Uterus (tissue), 4 donors: ENCODE measurements around the gene DNAH8. TPM values are rescaled to one million over a fixed set of nuclear protein-coding genes. Genes with fewer than 3 reads are reported as not detected.

ENCODE experiments used
- DNase-seq, 2 donors: peaks; one replicate each; pipeline ENCODE4 v3.0.0-alpha.2; 2019 to 2020
- H3K27ac ChIP-seq, 2 donors: fragments of 200-600 bp; sonication (generic); 1 replicate in 1 of 2; 2 replicates in 1 of 2; pipeline ENCODE4 v1.5.1; 2016 to 2018
- H3K27me3 ChIP-seq, 2 donors: fragments of 200-600 bp; sonication (generic); one replicate each; pipeline ENCODE4 v1.5.1; 2018 to 2019; ENCODE audit warnings: control low read depth in 1 of 2
- H3K36me3 ChIP-seq, 2 donors: fragments of 200-600 bp; sonication (generic); one replicate each; pipeline ENCODE4 v1.5.1; 2019; ENCODE audit warnings: control low read depth in 1 of 2
- H3K4me1 ChIP-seq, 2 donors: fragments of 200-600 bp; sonication (generic); one replicate each; pipeline ENCODE4 v1.5.1; 2018 to 2019; ENCODE audit warnings: control low read depth in 1 of 2
- H3K4me3 ChIP-seq, 2 donors: fragments of 200-600 bp; sonication (generic); 1 replicate in 1 of 2; 2 replicates in 1 of 2; pipeline ENCODE4 v1.5.1; 2018 to 2019; ENCODE audit warnings: mild to moderate bottlenecking in 1 of 2
- H3K9me3 ChIP-seq, 2 donors: fragments of 200-600 bp; sonication (generic); one replicate each; pipeline ENCODE4 v1.5.1; 2019; ENCODE audit warnings: control low read depth in 1 of 2
- CTCF ChIP-seq, 4 experiments: fragments of 200-600 bp in 2 of 4; fragments of 450-650 bp in 2 of 4; sonication (generic) in 2 of 4; IDR thresholded peaks; one replicate each; pipeline ENCODE4 v1.5.1; 2016 to 2019; ENCODE audit warnings: antibody characterized with exemption in 4 of 4, mild to moderate bottlenecking in 2 of 4, moderate library complexity in 1 of 4
- POLR2A ChIP-seq, 2 donors: fragments of 450-650 bp; IDR thresholded peaks; one replicate each; pipeline ENCODE4 v1.6.1; 2016; ENCODE audit warnings: antibody characterized with exemption in 2 of 2, mild to moderate bottlenecking in 1 of 2, moderate library complexity in 1 of 2
- intact Hi-C: fragments of 100-400 bp; cut with DNase I; formaldehyde crosslinking; loops from one replicate; pipeline ENCODE4 v1.15.1; 2023; ENCODE audit warnings: low total_unique reads
- total RNA-seq, 4 donors: library from RNA; depleted of rRNA in 3 of 4; stranded (reverse); fragments of >200 nt in 3 of 4; gene quantifications; one replicate each; pipeline versions ENCODE4 v1.1.0 to v1.2.4, GENCODE V29; 2014 to 2023
- donor health status: DM: yes; HTN: yes; CAD: no.

DNAH8 gene
- total RNA-seq, 4 donors from 2014 or later: 0.03 to 0.69 TPM; not detected in 2

GRCh38 chr6:39020136-39020535 is 305.0 kb downstream of the DNAH8 start:
- DNase-seq: no peak
- intact Hi-C loops: no loop called here

GRCh38 chr6:39021041-39021440 is 305.9 kb downstream of the DNAH8 start:
- Histone ChIP-seq H3K27ac (no peak overlapping the region), H3K4me3 (no peak overlapping the region), H3K36me3 (no peaks in the 10 kb centered on the region), H3K9me3 (no peaks in the 10 kb centered on the region), H3K27me3 (no peaks in the 10 kb centered on the region), H3K4me1 (no peaks in the 10 kb centered on the region)
- TF ChIP-seq POLR2A (IDR thresholded peaks at IDR 0.05) (no peak), CTCF (IDR thresholded peaks at IDR 0.05) (no peak)
- intact Hi-C loops: no loop called here
- no peak for DNase-seq

More at GRCh38 chr6:39020136-39020535, 305.0 kb downstream of the DNAH8 start:
- no peak for TF ChIP-seq CTCF (IDR thresholded peaks at IDR 0.05)
- no peak for TF ChIP-seq POLR2A (IDR thresholded peaks at IDR 0.05)
- no peaks in the 10 kb centered on the region for H3K36me3 ChIP-seq
- H3K4me1 ChIP-seq: no peaks in the 10 kb centered on the region
- H3K27me3 ChIP-seq: no peaks in the 10 kb centered on the region
- H3K4me3 ChIP-seq: no peak overlapping the region
- no peaks in the 10 kb centered on the region for H3K9me3 ChIP-seq
- no peak overlapping the region for H3K27ac ChIP-seq

GRCh38 chr6:39021779-39022178 is 306.7 kb downstream of the DNAH8 start:
- no peaks in the 10 kb centered on the region for H3K9me3 ChIP-seq
- no peak overlapping the region for H3K4me3 ChIP-seq
- intact Hi-C loops: no loop called here
- no peaks in the 10 kb centered on the region for H3K36me3 ChIP-seq
- no peaks in the 10 kb centered on the region for H3K27me3 ChIP-seq
- no peak for TF ChIP-seq CTCF (IDR thresholded peaks at IDR 0.05)
- TF ChIP-seq POLR2A (IDR thresholded peaks at IDR 0.05): no peak
- no peak overlapping the region for H3K27ac ChIP-seq
- H3K4me1 ChIP-seq: no peaks in the 10 kb centered on the region
- no peak for DNase-seq

GRCh38 chr6:39026175-39026574 is 311.1 kb downstream of the DNAH8 start:
- Histone ChIP-seq H3K27me3 (no peaks in the 10 kb centered on the region), H3K36me3 (no peaks in the 10 kb centered on the region), H3K4me1 (no peaks in the 10 kb centered on the region), H3K9me3 (no peaks in the 10 kb centered on the region), H3K27ac (no peak overlapping the region), H3K4me3 (no peak overlapping the region)
- intact Hi-C loops: no loop called here
- DNase-seq: no peak
- TF ChIP-seq CTCF (IDR thresholded peaks at IDR 0.05) (no peak), POLR2A (IDR thresholded peaks at IDR 0.05) (no peak)

- H3K4me3 ChIP-seq: no peak overlapping the region
- no peaks in the 10 kb centered on the region for H3K36me3 ChIP-seq
- no peaks in the 10 kb centered on the region for H3K27me3 ChIP-seq
- intact Hi-C loops: no loop called here
- TF ChIP-seq CTCF (IDR thresholded peaks at IDR 0.05): peak in 1 of 4 experiments; percentile 6
- no peak for TF ChIP-seq POLR2A (IDR thresholded peaks at IDR 0.05)
- H3K4me1 ChIP-seq: no peaks in the 10 kb centered on the region
- no peak overlapping the region for H3K27ac ChIP-seq
- DNase-seq: no peak
- no peaks in the 10 kb centered on the region for H3K9me3 ChIP-seq
Measured at GRCh38 chr6:39029156-39030011, 314.3 kb downstream of the DNAH8 start.
